ENCODE data around the gene FOXP4.
A peak's percentile ranks its signal among the peaks of the same experiment; 100 is the strongest.

FOXP4 gene

DNA sequence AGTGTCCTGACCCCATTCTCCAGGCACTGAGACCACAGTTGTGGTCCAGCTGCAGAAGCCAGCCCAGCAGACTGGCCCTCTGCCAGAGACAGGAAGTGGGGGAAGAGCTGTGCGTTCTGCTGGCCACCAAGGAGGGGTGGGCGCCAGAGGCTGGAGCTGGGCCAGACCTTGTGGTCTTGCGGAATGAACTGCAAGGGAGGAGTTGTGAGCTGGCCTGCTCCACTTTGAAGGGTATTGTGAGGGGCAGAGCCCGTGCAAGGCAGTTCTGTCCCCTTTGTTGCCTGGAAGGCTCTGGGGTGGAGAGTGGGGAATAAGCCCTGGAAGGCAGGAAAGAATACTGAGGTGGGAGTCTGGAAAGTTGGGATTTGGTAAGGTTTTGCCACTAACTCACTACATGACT lies 88.5 kb downstream of the FOXP4 start:
- Histone ChIP-seq H3K27me3 (ENCODE audit: control insufficient read depth, insufficient read depth, low read length) (peaks cover 59% of the 10 kb centered on the region), H3K9me3 (ENCODE audit: control insufficient read depth, insufficient read depth, low read length) (no peaks in the 10 kb centered on the region), H3K9ac (ENCODE audit: low read depth, low read length) (no peak overlapping the region), H3K36me3 (ENCODE audit: control insufficient read depth, insufficient read depth, low read length) (no peaks in the 10 kb centered on the region), H3K4me3 (ENCODE audit: low read depth, low read length) (no peak overlapping the region), H3K4me1 (ENCODE audit: control insufficient read depth, insufficient read depth, low read length) (peaks cover 11% of the 10 kb centered on the region), H3K27ac (ENCODE audit: low read depth, low read length) (no peak overlapping the region)

DNA sequence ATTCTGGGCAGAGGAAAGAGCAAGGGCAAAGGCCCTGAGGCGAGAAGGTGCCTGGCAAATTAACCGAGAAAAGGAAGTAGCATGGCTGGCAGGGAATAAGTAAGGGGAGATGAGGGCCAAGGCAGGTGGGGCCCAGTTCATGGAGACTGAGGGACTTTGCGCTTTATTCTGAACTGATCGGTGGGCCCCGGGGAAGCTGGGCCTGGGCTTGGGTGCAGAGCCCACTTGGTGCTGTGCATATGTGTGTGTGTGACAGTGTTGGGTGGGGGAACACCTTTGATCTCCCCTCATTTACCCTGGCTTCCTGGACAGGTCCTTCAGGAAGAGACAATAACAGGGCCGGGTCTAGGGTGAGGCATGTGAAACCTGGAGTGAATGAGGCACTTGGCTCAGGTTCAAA lies 89.2 kb downstream of the FOXP4 start:
- no peaks in the 10 kb centered on the region for H3K36me3 ChIP-seq (ENCODE audit: control insufficient read depth, insufficient read depth, low read length)
- H3K4me3 ChIP-seq (ENCODE audit: low read depth, low read length), result no peak overlapping the region
- no peak overlapping the region for H3K27ac ChIP-seq (ENCODE audit: low read depth, low read length)
- H3K9me3 ChIP-seq (ENCODE audit: control insufficient read depth, insufficient read depth, low read length), result no peaks in the 10 kb centered on the region
- no peak overlapping the region for H3K9ac ChIP-seq (ENCODE audit: low read depth, low read length)
- H3K4me1 ChIP-seq (ENCODE audit: control insufficient read depth, insufficient read depth, low read length), result peaks cover 19% of the 10 kb centered on the region
- H3K27me3 ChIP-seq (ENCODE audit: control insufficient read depth, insufficient read depth, low read length), result peaks cover 66% of the 10 kb centered on the region

DNA sequence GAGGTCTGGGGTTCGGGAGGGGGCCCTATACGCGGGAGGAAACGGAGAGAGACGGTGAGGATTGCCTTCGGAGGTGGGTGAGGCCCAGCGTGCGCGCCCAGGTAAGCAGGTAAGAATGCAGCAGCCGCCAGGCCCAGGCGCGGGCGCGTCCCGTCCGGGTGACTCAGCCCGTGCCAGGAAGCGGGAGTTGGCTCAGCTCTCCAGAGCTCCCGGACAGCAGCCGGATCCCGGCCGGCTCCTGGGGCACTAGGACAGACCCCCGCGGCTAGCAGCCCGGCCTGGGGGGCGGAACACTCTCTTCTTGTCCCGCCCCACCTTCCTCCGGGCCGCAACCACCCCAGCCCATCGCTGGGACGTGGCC lies 90.6 kb downstream of the FOXP4 start:
- H3K36me3 ChIP-seq (ENCODE audit: control insufficient read depth, insufficient read depth, low read length), result no peaks in the 10 kb centered on the region
- H3K27me3 ChIP-seq (ENCODE audit: control insufficient read depth, insufficient read depth, low read length), result peaks cover 76% of the 10 kb centered on the region
- H3K9ac ChIP-seq (ENCODE audit: low read depth, low read length), result no peak overlapping the region
- peaks cover 22% of the 10 kb centered on the region for H3K4me1 ChIP-seq (ENCODE audit: control insufficient read depth, insufficient read depth, low read length)
- peak overlapping the region; percentile 82 for H3K4me3 ChIP-seq (ENCODE audit: low read depth, low read length)
- H3K27ac ChIP-seq (ENCODE audit: low read depth, low read length), result no peak overlapping the region
- H3K9me3 ChIP-seq (ENCODE audit: control insufficient read depth, insufficient read depth, low read length), result no peaks in the 10 kb centered on the region

DNA sequence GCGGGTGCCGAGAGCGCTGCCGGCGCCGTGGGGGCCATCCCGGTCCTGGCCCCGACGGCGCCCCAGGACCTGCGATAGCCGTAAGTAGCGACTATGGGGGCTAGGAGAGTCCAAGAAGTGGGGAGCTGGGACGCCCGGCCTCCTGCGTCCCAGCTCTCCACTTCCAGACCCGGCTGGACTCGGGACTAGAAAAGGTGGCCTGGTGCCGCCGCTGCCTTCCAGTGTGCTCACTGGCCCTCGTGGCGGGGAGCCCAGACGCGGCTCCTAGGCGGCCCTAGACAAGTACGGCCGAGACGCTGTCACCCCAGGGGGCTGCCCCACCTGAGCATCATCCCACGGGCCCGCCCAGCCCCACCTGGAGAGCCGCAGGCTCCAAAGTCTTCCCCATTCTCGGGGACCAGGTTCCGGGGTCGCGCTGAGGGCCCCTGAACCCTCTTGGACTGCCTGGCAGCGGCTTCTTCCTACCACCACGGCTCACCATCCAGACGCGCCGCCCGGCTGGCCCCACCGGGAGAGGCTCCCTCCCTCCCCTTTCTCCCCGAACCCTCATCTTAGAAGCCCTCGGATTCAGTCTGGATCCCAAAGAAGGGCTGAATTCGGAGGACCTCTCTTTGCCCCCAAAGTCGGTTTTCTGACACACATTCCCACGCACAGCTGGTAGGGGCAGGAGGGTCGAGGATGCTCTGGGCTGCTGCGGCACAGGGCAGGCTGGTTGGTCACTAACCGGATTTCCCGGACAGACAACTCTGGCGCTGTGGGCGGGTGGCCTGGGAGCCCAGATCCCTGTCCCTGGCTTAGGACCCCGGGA lies 91.2 kb downstream of the FOXP4 start:
- Histone ChIP-seq H3K36me3 (ENCODE audit: control insufficient read depth, insufficient read depth, low read length) (no peaks in the 10 kb centered on the region), H3K4me1 (ENCODE audit: control insufficient read depth, insufficient read depth, low read length) (peaks cover 22% of the 10 kb centered on the region), H3K27me3 (ENCODE audit: control insufficient read depth, insufficient read depth, low read length) (peaks cover 81% of the 10 kb centered on the region), H3K9me3 (ENCODE audit: control insufficient read depth, insufficient read depth, low read length) (no peaks in the 10 kb centered on the region), H3K4me3 (ENCODE audit: low read depth, low read length) (peak overlapping the region; percentile 82), H3K9ac (ENCODE audit: low read depth, low read length) (no peak overlapping the region), H3K27ac (ENCODE audit: low read depth, low read length) (peak overlapping the region; percentile 37)

DNA sequence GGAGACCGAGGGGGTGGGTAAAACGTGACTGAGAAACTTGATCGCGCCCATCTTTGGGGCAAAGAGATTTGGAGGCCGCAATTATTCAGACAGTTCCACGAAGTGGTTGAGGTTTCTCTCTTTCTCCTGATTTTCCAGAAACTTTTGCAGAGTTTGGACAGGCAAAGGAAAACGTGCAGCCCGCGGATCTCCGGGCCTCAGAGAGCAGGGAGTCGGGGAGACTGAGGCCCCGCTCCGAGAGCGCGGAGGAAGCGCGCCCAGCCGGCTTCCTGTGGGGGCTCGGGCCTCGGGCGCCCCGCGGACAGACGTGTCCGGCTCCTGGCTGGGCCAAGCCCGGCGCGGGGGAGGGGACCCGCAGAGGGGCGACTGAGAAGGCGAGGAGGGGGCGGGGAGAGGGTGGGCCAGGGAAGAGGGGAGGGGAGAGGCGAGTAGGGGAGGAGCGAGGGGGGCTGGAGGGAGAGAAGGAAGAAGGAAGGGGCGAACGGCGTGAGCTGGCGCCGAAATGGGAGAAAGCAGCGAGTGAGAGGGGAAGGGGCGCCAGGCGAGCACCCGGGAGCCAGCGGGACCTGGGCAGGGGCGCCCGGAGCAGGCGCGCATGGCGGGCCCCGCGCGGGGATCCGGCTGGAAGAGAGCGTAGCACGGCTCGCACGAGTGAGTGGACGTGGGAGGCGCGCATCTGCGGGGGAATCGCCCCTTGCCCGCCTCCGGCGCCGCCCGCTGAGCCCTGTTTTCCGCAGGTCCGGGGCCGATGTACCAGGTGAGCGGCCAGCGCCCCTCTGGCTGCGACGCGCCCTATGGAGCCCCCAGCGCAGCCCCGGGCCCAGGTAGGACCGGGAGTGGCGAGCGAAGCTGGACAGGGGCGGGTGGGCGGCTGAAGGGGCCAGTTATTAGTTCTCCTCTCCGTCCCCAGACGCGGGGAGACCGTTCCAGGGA lies 92.1 kb downstream of the FOXP4 start, which contains the start of gene MDFI:
Gene MDFI, plus strand, starts transcription at position 467 of the 933 bp plus-strand sequence. Its CDS starts 282 bp downstream, at position 749.
- H3K4me3 ChIP-seq (ENCODE audit: low read depth, low read length), result peak within 1 kb of the TSS; percentile 82
- H3K9me3 ChIP-seq (ENCODE audit: control insufficient read depth, insufficient read depth, low read length), result no peaks in the 10 kb centered on the region
- no peaks in the 10 kb centered on the region for H3K36me3 ChIP-seq (ENCODE audit: control insufficient read depth, insufficient read depth, low read length)
- H3K27ac ChIP-seq (ENCODE audit: low read depth, low read length), result peak within 1 kb of the TSS; percentile 37
- H3K4me1 ChIP-seq (ENCODE audit: control insufficient read depth, insufficient read depth, low read length), result peaks cover 22% of the 10 kb centered on the region
- H3K27me3 ChIP-seq (ENCODE audit: control insufficient read depth, insufficient read depth, low read length), result peaks cover 83% of the 10 kb centered on the region
- H3K9ac ChIP-seq (ENCODE audit: low read depth, low read length), result no peak within 1 kb of the TSS; the same call in 1 of the 2 replicates

DNA sequence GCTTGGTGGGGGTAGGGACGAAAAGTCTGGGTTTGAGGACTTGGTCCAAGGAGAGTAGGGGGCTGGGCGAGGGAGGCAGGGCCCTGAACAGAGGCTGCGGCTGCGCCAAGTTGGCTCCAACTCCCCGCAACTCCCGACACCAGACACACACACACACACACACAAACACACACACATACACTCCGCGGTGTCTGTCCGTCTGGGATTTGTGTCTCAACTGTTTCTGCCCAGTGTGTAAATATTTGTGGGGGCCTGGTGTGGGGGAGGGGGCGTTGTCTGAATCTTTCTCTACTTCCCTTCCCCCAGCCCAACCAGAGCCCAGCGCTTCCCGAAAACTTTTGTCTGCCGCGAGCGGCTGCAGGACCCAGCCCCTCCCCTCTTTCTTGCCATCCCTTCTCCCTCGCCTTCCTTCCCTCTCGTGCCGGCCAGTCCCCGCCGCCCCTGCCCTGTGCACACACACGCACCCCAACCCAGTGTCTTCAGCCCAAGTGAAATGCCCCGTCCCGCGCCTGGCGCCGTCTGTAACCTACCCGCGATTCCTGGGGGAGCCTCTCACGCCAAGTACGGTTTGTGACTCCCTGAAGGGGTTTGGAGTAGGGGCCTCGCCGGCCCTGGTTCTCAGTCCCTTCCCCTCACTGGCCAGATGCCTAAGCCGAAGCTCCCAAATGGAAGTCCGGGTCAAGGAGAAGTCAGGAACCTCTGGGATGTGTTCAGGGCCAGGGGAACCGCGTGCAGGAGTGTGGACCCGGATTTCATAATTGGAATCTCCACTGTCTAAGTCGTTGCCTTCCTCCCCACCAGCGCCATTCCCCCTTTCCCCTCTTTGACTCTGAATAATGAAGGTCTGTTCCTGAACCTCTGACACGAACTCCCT lies 93.0 kb downstream of the FOXP4 start:
- Histone ChIP-seq H3K9ac (ENCODE audit: low read depth, low read length) (no peak overlapping the region), H3K36me3 (ENCODE audit: control insufficient read depth, insufficient read depth, low read length) (no peaks in the 10 kb centered on the region), H3K4me1 (ENCODE audit: control insufficient read depth, insufficient read depth, low read length) (peaks cover 29% of the 10 kb centered on the region), H3K27ac (ENCODE audit: low read depth, low read length) (peak overlapping the region; percentile 23), H3K4me3 (ENCODE audit: low read depth, low read length) (peak overlapping the region; percentile 82), H3K27me3 (ENCODE audit: control insufficient read depth, insufficient read depth, low read length) (peaks cover 74% of the 10 kb centered on the region), H3K9me3 (ENCODE audit: control insufficient read depth, insufficient read depth, low read length) (no peaks in the 10 kb centered on the region)

DNA sequence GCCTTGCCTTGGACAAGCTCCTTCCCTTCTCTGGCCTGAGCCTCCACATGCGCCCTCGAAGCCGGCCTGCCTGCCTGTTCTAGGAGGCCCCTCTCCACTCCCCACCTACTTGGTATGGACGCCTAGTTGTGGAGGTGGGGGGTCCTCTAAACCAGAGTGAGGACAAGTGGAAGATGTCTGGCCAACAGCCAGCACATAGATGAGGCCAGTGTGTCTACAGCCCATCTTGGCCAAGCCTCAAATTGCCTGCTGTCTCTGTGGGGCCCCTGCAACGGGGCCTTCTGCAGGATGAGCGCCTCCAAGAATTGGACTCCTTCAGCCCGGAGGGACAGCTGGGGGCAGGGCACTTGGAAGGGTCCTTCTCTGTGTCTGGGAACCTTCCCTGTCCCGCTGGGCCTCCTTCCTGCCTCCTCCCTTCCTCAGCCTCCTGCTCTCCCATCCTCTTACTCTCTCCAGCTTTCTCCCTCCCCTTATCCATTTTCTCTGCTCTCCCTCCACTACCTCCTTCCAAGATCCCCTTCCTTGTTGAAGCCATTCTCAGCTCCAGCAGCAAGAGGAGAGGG lies 93.7 kb downstream of the FOXP4 start:
- Histone ChIP-seq H3K27me3 (ENCODE audit: control insufficient read depth, insufficient read depth, low read length) (peaks cover 72% of the 10 kb centered on the region), H3K4me3 (ENCODE audit: low read depth, low read length) (peak overlapping the region; percentile 82), H3K36me3 (ENCODE audit: control insufficient read depth, insufficient read depth, low read length) (no peaks in the 10 kb centered on the region), H3K27ac (ENCODE audit: low read depth, low read length) (no peak overlapping the region), H3K4me1 (ENCODE audit: control insufficient read depth, insufficient read depth, low read length) (peaks cover 36% of the 10 kb centered on the region), H3K9me3 (ENCODE audit: control insufficient read depth, insufficient read depth, low read length) (no peaks in the 10 kb centered on the region), H3K9ac (ENCODE audit: low read depth, low read length) (no peak overlapping the region)

DNA sequence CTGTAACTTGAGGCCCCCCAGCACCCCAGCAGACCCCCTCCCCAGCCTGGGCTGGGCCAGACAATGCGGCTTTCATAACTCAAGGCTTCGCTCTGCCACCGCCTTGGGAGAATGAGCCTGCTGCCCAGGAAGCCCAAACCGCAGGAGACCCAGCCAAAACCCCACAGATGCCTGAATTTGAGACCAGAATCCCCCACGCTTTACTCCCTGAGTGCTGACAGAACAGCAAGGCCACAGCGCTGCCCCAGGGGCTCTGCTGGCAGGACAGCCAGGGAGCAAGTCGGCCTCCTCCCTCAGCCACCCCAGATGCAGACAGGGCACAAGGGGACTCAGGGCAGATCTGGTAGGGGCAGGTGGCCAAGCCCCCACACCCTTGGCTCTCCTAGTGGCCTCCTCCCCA lies 94.2 kb downstream of the FOXP4 start:
- Histone ChIP-seq H3K27me3 (ENCODE audit: control insufficient read depth, insufficient read depth, low read length) (peaks cover 67% of the 10 kb centered on the region), H3K9ac (ENCODE audit: low read depth, low read length) (no peak overlapping the region)

DNA sequence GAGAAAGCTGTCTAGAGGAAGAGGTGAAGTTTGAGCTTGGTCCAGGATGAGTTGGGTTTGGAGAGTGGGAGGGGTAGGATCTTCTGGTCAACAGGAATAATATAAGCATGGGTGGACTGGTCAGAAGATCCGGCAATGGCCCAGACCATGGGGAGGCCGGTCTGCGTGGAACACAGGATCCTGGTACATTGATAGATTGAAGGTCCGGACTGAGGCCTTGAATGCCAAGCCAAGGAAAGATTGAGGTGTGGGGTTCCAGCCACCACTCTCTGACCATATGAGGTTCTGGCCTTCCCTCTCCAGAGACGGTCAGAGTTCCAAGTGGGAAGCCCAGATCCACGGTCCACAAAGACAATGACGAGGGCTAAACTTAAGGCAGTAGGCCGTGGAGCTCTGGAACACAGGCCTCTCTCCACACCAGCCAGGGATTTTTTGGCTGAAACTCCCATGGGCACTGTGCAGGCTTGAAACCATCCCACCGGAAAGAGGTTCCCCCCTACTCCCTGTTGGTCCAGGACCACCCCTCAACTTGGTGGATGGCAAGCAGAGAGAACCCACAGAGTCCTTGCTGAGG lies 95.3 kb downstream of the FOXP4 start:
- Histone ChIP-seq H3K9me3 (ENCODE audit: control insufficient read depth, insufficient read depth, low read length) (no peaks in the 10 kb centered on the region), H3K27ac (ENCODE audit: low read depth, low read length) (no peak overlapping the region), H3K27me3 (ENCODE audit: control insufficient read depth, insufficient read depth, low read length) (peaks cover 57% of the 10 kb centered on the region), H3K36me3 (ENCODE audit: control insufficient read depth, insufficient read depth, low read length) (peaks cover 3% of the 10 kb centered on the region; the same call in 1 of the 2 replicates), H3K9ac (ENCODE audit: low read depth, low read length) (no peak overlapping the region), H3K4me1 (ENCODE audit: control insufficient read depth, insufficient read depth, low read length) (peaks cover 47% of the 10 kb centered on the region), H3K4me3 (ENCODE audit: low read depth, low read length) (no peak overlapping the region)

More for the DNA sequence above, 94.2 kb downstream of the FOXP4 start:
- Histone ChIP-seq H3K4me3 (ENCODE audit: low read depth, low read length) (no peak overlapping the region), H3K4me1 (ENCODE audit: control insufficient read depth, insufficient read depth, low read length) (peaks cover 41% of the 10 kb centered on the region), H3K27ac (ENCODE audit: low read depth, low read length) (no peak overlapping the region), H3K9me3 (ENCODE audit: control insufficient read depth, insufficient read depth, low read length) (no peaks in the 10 kb centered on the region), H3K36me3 (ENCODE audit: control insufficient read depth, insufficient read depth, low read length) (no peaks in the 10 kb centered on the region)

Measured in HUES48 (cell line).